ENCODE measurements around the gene GRK2.

DNA sequence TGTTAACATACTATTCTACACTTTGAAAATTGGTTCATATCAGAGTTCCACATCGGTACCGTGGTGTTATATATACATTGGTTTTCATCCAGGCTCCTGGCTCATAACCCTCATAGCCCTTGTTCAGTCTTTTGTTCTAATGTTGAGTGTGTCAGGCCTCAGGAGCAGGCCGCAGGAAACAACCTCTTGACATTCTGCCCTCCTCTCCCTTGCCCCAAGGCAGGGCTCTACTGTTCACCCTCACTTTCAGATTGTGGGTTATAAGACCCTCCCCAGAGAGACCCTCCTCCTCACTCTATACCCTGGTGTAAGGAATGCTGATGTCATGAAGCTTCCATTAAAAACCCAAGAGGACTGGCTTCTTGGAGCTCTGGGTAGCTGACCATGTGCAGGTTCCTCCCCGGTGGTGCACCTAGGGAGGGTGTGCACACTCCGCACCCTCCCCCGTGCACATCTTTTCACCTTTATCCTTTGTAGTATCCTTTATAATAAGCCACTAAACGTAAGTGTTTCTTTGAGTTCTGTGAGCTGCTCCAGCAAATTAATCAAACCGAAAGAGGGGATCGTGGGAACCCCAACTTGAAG lies 49.1 kb downstream of the GRK2 start:
- TF ChIP-seq, protein P1, sequence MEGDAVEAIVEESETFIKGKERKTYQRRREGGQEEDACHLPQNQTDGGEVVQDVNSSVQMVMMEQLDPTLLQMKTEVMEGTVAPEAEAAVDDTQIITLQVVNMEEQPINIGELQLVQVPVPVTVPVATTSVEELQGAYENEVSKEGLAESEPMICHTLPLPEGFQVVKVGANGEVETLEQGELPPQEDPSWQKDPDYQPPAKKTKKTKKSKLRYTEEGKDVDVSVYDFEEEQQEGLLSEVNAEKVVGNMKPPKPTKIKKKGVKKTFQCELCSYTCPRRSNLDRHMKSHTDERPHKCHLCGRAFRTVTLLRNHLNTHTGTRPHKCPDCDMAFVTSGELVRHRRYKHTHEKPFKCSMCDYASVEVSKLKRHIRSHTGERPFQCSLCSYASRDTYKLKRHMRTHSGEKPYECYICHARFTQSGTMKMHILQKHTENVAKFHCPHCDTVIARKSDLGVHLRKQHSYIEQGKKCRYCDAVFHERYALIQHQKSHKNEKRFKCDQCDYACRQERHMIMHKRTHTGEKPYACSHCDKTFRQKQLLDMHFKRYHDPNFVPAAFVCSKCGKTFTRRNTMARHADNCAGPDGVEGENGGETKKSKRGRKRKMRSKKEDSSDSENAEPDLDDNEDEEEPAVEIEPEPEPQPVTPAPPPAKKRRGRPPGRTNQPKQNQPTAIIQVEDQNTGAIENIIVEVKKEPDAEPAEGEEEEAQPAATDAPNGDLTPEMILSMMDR (IDR thresholded peaks at IDR 0.05), result no peak
- TF ChIP-seq POLR2A (IDR thresholded peaks at IDR 0.05), result no peak

Data from heart left ventricle (tissue), 13 donors.